HTR-8/SVneo (cell line): Measurements from ENCODE around the gene CD320.
A peak's percentile ranks its signal among the peaks of the same experiment; 100 is the strongest.

Source experiments
- DNase-seq: peaks from one replicate; pipeline ENCODE4 v3.0.0; 2011; ENCODE audit warnings: low spot score, mixed read lengths; ENCODE audit not compliant: insufficient read length
- FAIRE-seq: peaks from 2 replicates; lab custom pipeline; 2011; peaks lifted over from hg19 to GRCh38; lab: Jason Lieb, UNC

Gene CD320

DNA sequence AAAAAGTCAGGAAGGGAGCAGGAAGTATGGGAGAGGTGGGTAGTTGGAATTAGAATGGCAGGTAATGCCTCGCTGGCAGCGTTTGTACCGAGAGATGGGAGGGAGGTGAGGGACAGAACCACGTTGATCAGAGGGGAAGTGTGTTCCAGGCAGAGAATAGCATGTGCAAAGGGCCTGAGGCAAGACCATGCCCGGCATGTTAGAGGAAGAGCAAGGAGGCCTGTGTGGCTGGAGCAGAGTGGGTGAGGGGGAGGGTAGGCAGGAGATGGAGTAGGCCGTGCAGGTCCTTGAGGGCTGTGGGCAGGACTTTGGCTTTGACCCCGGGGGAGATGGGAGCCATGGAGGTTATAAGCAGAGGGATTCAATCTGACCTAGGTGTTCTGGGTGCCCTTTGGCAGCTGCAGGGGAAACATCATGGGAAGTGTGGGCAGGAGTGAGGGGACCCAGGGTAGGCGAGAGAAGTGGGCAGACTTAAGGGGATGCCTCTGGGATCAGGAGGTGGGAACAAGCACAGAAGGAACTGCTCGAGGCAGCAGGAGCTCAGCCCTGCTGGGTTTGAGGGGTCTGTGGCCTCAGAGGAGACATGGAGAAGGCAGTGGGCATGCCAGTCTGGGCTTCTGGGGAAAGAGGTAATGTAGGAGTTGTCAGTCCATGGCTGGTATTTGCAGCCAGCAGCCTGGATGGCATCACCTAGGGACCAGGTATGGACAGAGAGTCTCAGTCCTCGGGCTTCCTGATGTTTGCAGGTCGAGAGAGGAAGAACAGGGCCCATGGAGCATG lies 48.8 kb downstream of the CD320 start:
- DNase-seq (no peak), FAIRE-seq (no peak)

DNA sequence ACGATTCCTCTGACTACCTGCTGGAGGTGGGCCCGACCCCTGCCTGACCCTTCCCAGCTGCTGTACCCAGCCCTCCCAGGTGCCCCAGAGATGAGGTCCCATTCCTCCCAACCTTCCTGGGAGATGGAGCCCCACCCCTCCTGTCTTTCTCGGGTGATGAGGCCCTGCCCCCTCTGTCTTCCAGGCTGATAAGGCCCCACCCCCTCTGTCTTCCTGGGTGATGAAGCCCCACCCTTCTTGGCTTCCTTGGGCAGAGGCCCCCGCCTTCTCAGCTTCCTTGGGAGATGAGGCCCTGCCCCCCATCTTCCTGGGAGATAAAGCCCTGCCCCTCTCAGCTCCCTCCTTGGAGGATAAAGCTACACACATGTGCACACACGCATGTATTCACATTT lies 51.1 kb downstream of the CD320 start:
- FAIRE-seq: no peak
- DNase-seq: no peak

DNA sequence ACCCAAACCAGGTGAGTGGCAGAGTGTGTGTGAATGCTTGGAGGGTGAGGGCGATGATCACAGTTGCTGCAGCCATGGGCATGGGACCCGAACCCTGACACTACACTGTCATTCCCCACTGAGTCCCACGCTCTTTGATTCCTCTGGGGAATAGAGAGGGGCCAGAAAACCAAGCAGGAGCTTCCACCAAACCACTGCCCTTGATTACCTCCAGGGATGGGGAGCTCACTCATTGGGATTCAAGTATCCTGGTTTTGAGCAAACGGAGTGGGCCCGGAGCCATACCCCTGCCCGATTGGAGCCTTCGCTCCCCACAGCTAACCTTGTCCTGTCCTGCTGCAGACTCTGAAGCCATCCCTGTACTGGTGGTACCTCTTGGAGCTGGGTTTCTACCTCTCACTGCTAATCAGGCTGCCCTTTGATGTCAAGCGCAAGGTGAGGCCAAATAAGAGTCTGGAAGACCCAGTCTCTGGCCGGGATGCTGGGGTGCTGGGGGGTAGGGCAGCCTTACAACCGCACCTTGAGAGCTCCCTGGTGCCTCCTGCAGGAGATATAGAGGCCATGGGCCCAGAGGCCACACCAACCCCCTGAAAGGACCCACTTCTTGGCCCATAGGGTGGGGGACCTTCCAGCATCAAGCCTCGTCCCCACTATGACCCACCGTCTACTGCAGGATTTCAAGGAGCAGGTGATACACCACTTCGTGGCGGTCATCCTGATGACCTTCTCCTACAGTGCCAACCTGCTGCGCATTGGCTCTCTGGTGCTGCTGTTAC lies 51.7 kb downstream of the CD320 start:
- DNase-seq (no peak), FAIRE-seq (no peak)

GRCh38 chr19:8255426-8256125 lies 52.6 kb downstream of the CD320 start:
- FAIRE-seq: peak; percentile 36

GRCh38 chr19:8254286-8255001 lies 53.7 kb downstream of the CD320 start:
- FAIRE-seq: no peak

More at GRCh38 chr19:8255426-8256125, 52.6 kb downstream of the CD320 start:
- no peak for DNase-seq

GRCh38 chr19:8253678-8254077 lies 54.5 kb downstream of the CD320 start:
- no peak for FAIRE-seq
- no peak for DNase-seq

More at GRCh38 chr19:8254286-8255001, 53.7 kb downstream of the CD320 start:
- DNase-seq: no peak

DNA sequence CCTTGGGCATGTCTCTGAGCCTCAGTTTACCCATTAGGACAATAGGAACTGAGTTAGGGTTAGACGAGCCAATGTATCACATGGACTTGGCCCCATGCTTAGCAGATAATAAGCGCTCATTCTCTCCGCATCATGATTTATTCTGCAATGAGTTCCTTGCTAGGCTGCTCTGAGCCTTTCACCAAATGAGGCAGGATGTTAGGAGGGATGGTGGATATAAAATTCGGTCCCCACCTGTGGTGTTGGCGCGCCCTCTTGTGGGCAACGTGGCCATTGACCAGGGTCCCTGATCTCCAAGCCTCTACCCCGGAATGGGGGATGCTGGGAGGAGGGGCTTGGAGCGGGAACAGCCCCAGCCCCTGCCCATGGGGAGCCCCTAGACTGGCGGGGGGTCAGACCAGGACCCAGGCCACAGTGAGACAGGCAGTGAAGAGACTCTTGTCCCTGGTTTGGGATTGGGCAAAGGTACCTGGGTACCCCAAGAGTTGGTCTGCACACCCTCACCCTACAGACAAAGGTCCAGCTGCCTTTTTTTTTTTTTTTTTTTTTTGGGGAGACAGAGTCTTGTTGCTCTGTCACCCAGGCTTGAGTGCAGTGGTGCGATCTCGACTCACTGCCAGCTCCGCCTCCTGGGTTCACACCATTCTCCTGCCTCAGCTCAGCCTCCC lies 55.1 kb downstream of the CD320 start:
- FAIRE-seq: peak; percentile 77
- peak; percentile 90 for DNase-seq
